22Rv1 (cell line): Measurements from ENCODE around the gene GDPD3.

ENCODE experiments used
- H3K27ac ChIP-seq: fragments of 450-650 bp; 2 replicates; pipeline ENCODE4 v1.5.1; 2017
- ZFX ChIP-seq: fragments of 450-650 bp; IDR thresholded peaks from 2 replicates; pipeline ENCODE4 v1.6.1; 2017; ENCODE audit warnings: antibody characterized with exemption, borderline replicate concordance
- TF ChIP-seq, protein P1 (sequence below): fragments of 450-650 bp; IDR thresholded peaks from 2 replicates; pipeline ENCODE4 v1.5.1; 2017; ENCODE audit warnings: mild to moderate bottlenecking

The GDPD3 gene

DNA sequence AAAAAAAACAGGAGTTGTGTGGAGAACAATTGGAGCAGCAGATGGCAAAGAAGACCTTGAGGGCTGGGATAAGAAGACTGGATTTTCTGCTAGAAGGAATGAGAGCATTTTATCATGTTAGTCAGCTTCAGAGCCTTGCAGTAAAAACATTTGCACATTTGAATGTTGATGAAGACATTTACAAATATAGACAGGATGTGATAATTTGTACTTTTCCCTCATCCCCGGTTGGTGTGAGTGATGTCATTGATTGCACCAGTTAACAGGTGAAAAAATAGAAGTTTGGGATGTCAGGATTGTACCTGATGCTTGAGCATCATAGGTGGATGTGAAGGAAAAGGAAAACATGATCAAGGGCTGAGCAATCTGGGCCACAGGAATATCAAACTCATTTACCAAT lies 32.3 kb upstream of the GDPD3 start:
- no peak overlapping the region for H3K27ac ChIP-seq
- TF ChIP-seq, protein P1, sequence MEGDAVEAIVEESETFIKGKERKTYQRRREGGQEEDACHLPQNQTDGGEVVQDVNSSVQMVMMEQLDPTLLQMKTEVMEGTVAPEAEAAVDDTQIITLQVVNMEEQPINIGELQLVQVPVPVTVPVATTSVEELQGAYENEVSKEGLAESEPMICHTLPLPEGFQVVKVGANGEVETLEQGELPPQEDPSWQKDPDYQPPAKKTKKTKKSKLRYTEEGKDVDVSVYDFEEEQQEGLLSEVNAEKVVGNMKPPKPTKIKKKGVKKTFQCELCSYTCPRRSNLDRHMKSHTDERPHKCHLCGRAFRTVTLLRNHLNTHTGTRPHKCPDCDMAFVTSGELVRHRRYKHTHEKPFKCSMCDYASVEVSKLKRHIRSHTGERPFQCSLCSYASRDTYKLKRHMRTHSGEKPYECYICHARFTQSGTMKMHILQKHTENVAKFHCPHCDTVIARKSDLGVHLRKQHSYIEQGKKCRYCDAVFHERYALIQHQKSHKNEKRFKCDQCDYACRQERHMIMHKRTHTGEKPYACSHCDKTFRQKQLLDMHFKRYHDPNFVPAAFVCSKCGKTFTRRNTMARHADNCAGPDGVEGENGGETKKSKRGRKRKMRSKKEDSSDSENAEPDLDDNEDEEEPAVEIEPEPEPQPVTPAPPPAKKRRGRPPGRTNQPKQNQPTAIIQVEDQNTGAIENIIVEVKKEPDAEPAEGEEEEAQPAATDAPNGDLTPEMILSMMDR = no peak
- TF ChIP-seq ZFX = no peak

DNA sequence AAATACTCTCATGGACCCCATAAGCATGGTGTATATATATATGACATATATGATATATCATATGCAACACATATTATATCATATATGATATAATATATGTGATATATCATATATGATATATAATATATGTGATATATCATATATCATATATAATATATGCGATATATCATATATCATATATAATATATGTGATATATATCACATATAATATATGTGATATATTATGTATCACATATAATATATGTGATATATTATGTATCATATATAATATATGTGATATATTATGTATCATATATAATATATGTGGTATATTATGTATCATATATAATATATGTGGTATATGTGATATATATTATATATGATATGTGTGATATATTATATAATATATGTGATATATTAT lies 31.6 kb upstream of the GDPD3 start:
- TF ChIP-seq, protein P1 = no peak
- no peak for TF ChIP-seq ZFX
- no peak overlapping the region for H3K27ac ChIP-seq

DNA sequence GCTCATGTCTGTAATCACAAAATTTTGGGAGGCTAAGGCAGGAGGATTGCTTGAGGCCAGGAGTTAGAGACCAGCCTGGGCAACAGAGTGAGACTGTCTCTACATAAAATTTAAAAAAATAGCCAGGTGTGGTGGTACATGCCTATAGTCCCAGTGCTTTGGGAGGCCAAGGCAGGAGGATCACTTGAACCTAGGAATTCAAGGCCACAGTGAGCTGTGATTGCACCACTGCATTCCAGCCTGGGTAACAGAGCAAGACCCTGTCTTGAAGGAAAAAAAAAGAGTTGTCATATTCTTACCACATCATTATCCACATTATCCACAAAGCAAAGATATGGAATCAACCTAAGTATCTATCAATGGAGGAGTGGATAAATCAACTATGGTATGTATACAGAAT lies 30.7 kb upstream of the GDPD3 start:
- TF ChIP-seq, protein P1 = no peak
- no peak for TF ChIP-seq ZFX
- H3K27ac ChIP-seq = no peak overlapping the region

DNA sequence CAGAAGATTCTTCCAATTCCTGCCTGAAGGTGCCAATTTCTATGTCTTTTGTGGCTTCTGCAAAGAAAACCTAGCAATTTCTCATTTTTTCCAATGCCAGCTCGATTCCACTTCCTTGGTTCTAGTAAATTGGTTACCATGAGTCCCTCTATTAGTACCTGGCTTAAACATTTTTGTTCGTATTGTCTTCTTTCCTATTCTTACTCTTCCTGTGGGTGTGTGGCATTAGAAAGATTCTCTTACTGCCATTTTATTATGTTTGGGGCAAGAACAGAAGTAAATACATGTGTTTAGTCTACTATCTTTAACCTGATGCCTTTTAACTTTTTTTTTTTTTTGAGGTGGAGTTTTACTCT lies 30.0 kb upstream of the GDPD3 start:
- TF ChIP-seq, protein P1 = no peak
- H3K27ac ChIP-seq = no peak overlapping the region

DNA sequence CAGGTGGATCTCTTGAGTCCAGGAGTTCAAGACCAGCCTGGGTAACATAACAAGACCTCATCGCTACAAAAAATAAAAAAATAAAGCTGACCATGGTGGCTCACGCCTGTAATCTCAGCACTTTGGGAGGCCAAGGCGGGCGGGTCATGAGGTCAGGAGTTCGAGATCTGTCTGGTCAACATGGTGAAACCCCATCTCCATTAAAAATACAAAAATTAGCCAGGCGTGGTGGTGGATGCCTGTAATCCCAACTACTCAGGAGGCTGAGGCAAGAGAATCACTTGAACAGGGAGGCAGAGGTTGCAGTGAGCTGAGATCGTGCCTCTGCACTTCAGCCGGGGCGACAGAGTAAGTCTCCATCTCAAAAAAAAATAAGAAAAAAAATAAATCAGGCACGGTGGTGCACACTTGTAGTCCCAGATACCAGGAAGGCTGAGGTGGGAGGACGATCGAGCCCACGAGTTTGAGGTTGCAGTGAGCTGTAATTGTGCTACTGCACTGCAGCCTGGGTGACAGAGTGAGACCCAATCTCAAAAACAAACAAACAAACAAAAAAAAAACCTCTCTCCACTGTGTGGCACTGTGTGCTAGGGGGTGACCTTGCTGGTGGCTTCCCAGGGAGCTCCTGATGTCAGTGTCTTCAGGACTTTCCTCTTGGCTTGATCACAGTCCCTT lies 29.5 kb upstream of the GDPD3 start:
- no peak overlapping the region for H3K27ac ChIP-seq
- no peak for TF ChIP-seq ZFX
- TF ChIP-seq, protein P1 = peak; percentile 18; the same call in 1 of the 2 replicates

DNA sequence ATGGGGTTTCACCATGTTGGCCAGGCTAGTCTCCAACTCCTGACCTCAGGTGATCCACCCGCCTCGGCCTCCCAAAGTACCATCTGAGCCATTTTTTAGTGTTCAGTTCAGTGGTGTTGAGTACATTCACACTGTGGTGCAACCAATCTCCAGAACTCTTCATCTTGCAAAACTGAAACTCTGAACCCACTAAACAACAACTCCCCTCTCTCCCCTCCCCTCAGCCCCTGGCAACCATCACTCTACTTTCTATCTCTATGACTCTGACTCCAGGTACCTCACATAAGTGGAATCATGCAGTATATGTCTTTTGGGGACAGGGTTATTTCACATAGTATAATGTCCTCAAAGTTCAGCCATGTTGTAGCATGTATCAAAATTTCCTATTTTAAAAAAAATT lies 28.4 kb upstream of the GDPD3 start:
- no peak overlapping the region for H3K27ac ChIP-seq
- TF ChIP-seq, protein P1 = no peak
- no peak for TF ChIP-seq ZFX

DNA sequence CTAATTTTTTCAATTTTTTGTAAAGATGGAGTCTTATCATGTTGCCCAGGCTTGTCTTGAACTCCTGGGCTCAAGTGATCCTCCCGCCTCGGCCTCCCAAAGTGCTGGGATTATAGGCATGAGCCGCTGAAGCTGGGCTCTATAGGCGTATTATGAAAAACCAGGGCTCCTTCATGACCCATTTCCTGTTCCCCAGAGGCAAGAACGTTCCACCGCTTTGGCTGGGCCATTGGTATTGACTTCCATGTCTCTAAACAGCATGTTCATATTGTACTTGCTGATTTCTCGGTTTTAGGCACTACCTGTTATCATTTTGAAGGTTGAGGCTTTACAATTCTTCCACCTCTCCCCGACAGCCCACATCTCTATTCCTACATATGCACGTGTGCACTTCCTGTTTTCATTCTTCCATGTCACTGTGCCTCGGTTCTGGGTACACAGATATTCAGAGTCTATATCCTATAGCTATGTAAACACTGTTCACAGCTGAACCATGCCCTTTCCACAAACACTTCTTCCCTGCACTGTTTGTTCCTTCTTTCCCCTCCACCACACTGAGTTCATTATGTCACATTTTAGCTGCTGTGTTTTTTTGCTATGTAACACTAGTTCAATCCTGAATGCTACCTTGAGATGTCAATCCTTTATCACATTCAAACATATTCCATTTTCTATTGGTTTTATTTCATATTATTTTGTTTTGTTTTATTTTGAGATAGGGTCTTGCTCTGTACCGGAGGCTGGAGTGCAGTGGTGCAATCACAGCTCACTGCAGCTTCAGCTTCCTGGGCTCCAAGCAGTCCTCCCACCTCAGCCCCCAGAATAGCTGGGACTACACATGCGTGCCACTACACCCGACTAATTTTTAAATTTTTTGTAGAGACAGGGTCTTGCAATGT lies 26.5 kb upstream of the GDPD3 start:
- H3K27ac ChIP-seq = peak overlapping the region; percentile 20; the same call in 1 of the 2 replicates
- TF ChIP-seq ZFX = no peak
- TF ChIP-seq, protein P1 = no peak
